HTR-8/SVneo (cell line): ENCODE data around the gene CSRNP3.

ENCODE experiments used
- DNase-seq: peaks from one replicate; pipeline ENCODE4 v3.0.0; 2011; ENCODE audit warnings: low spot score, mixed read lengths; ENCODE audit not compliant: insufficient read length
- FAIRE-seq: peaks from 2 replicates; lab custom pipeline; 2011; peaks lifted over from hg19 to GRCh38; lab: Jason Lieb, UNC

Gene CSRNP3

GRCh38 chr2:165716091-165716490 is 246.6 kb downstream of the CSRNP3 start:
- no peak for FAIRE-seq
- DNase-seq = no peak

- DNase-seq (no peak), FAIRE-seq (no peak)
Observed at GRCh38 chr2:165718610-165719210, 249.2 kb downstream of the CSRNP3 start.

- DNase-seq (no peak), FAIRE-seq (no peak)
Observed at GRCh38 chr2:165720511-165720910, 251.0 kb downstream of the CSRNP3 start.

GRCh38 chr2:165725421-165725820 is 255.9 kb downstream of the CSRNP3 start:
- DNase-seq (peak; percentile 3), FAIRE-seq (no peak)
